Neural crest cell (in vitro differentiated cells): ENCODE measurements around the gene SLC9A7. TPM values are rescaled to one million over a fixed set of nuclear protein-coding genes. Genes with fewer than 3 reads are reported as not detected.
A peak's percentile ranks its signal among the peaks of the same experiment; 100 is the strongest.

ENCODE experiments used
- DNase-seq: peaks from one replicate; pipeline ENCODE4 v3.0.0; 2021; ENCODE audit warnings: low read depth, mixed read lengths, low spot score
- H3K27ac Mint-ChIP-seq: one replicate; pipeline ENCODE4 v1.8.0; 2021; ENCODE audit warnings: mild to moderate bottlenecking, mixed read lengths; ENCODE audit not compliant: unreplicated experiment
- H3K27me3 Mint-ChIP-seq: 2 replicates; pipeline ENCODE4 v1.8.0; 2021; ENCODE audit warnings: low read depth, mild to moderate bottlenecking, mixed read lengths
- H3K36me3 Mint-ChIP-seq: 2 replicates; pipeline ENCODE4 v1.8.0; 2021; ENCODE audit warnings: low read depth, mild to moderate bottlenecking, mixed read lengths
- H3K4me1 Mint-ChIP-seq: 2 replicates; pipeline ENCODE4 v1.8.0; 2021; ENCODE audit warnings: mixed read lengths
- H3K4me3 Mint-ChIP-seq: one replicate; pipeline ENCODE4 v1.8.0; 2021; ENCODE audit warnings: mild to moderate bottlenecking, mixed read lengths
- H3K9me3 Mint-ChIP-seq: 2 replicates; pipeline ENCODE4 v1.8.0; 2021; ENCODE audit warnings: mixed read lengths
- CTCF ChIP-seq: fragments of 200-600 bp; sonication (generic); conservative IDR thresholded peaks from 2 replicates; pipeline ENCODE4 v1.5.0; 2021; ENCODE audit warnings: antibody characterized with exemption, mild to moderate bottlenecking
- total RNA-seq: library from RNA; stranded (reverse); gene quantifications from 2 replicates; pipeline ENCODE4 v1.2.1, GENCODE V29; 2021

The SLC9A7 gene
- total RNA-seq, 1 donor from 2014 or later: 4.3 TPM

GRCh38 chrX:46575586-46575985, 183.3 kb downstream of the SLC9A7 start:
- TF ChIP-seq CTCF: no peak
- Mint-ChIP-seq H3K27me3 (peaks cover 41% of the 10 kb centered on the region), H3K9me3 (no peaks in the 10 kb centered on the region), H3K4me3 (peak overlapping the region; percentile 74), H3K36me3 (peaks cover 6% of the 10 kb centered on the region), H3K4me1 (peaks cover 25% of the 10 kb centered on the region), H3K27ac (no peak overlapping the region)
- DNase-seq: no peak

DNA sequence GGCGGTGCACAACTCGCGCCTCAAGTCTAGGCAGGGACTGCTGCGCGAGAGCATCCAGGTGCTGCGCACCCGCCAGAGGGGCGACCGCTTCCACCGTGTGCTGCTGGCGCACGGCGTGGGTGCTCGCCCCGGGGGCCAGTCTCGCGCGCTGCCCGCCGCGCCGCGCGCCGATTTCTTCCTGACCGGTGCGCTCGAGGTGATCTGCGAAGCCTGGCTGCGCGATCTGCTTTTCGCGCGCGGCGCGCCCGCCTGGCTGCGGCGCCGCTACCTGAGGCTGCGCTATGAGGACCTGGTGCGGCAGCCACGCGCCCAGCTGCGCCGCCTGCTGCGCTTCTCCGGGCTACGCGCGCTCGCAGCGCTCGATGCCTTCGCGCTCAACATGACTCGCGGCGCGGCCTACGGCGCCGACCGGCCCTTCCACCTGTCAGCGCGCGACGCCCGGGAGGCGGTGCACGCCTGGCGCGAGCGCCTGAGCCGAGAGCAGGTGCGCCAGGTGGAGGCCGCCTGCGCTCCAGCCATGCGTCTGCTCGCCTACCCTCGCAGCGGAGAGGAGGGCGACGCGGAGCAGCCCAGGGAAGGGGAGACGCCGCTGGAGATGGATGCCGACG, 184.0 kb downstream of the SLC9A7 start:
- Mint-ChIP-seq H3K27me3 (peaks cover 41% of the 10 kb centered on the region), H3K4me3 (peak overlapping the region; percentile 87), H3K4me1 (peaks cover 25% of the 10 kb centered on the region), H3K9me3 (no peaks in the 10 kb centered on the region), H3K36me3 (peaks cover 6% of the 10 kb centered on the region), H3K27ac (no peak overlapping the region)
- no peak for DNase-seq
- TF ChIP-seq CTCF: no peak

- H3K36me3 Mint-ChIP-seq: peaks cover 2% of the 10 kb centered on the region
- peak; percentile 10 for DNase-seq
- no peaks in the 10 kb centered on the region for H3K9me3 Mint-ChIP-seq
- H3K27me3 Mint-ChIP-seq: peaks cover 41% of the 10 kb centered on the region
- TF ChIP-seq CTCF: no peak
- H3K4me3 Mint-ChIP-seq: peak overlapping the region; percentile 87
- H3K27ac Mint-ChIP-seq: no peak overlapping the region
- H3K4me1 Mint-ChIP-seq: peaks cover 25% of the 10 kb centered on the region
Observed at GRCh38 chrX:46573892-46574773, 184.8 kb downstream of the SLC9A7 start.

- Mint-ChIP-seq H3K4me3 (peak within 1 kb of the TSS; percentile 87), H3K4me1 (peaks cover 25% of the 10 kb centered on the region), H3K36me3 (peaks cover 2% of the 10 kb centered on the region), H3K27ac (no peak within 1 kb of the TSS), H3K27me3 (peaks cover 41% of the 10 kb centered on the region), H3K9me3 (no peaks in the 10 kb centered on the region)
- DNase-seq: peak; percentile 42
- peak; percentile 15 for TF ChIP-seq CTCF
Observed at GRCh38 chrX:46573331-46573891, 185.5 kb downstream of the SLC9A7 start, which contains the start of gene CHST7. Gene CHST7, plus strand, starts transcription at chrX:46573765. Its CDS starts 167 bp downstream, at chrX:46573932.

- Mint-ChIP-seq H3K36me3 (peaks cover 2% of the 10 kb centered on the region), H3K27me3 (peaks cover 41% of the 10 kb centered on the region), H3K9me3 (no peaks in the 10 kb centered on the region), H3K27ac (no peak overlapping the region), H3K4me3 (peak overlapping the region; percentile 87), H3K4me1 (peaks cover 25% of the 10 kb centered on the region)
- TF ChIP-seq CTCF: peak; percentile 13
- DNase-seq: no peak
Observed at GRCh38 chrX:46572340-46572936, 186.5 kb downstream of the SLC9A7 start.
